H1 (cell line): ENCODE results near the gene HRH3. TPM values are rescaled to one million over a fixed set of nuclear protein-coding genes. Genes with fewer than 3 reads are reported as not detected.

Experiments
- CTCF ChIA-PET: fragments of 300-600 bp; sonication (Branson Sonifier 250); formaldehyde crosslinking; loops from one replicate; lab custom pipeline; 2021; ENCODE audit not compliant: partially characterized antibody; lab: Charles Lee
- POLR2A ChIA-PET: fragments of 300-600 bp; sonication (Branson Sonifier 250); formaldehyde crosslinking; loops from one replicate; lab custom pipeline; 2021; ENCODE audit warnings: inconsistent platforms; ENCODE audit not compliant: partially characterized antibody; lab: Charles Lee
- DNase-seq, 2 experiments: peaks; one replicate each; pipeline versions ENCODE4 v3.0.0 to v3.0.0-alpha.2; 2010 to 2022; ENCODE audit warnings: low spot score in 2 of 2, low read depth in 1 of 2, mixed read lengths in 1 of 2
- FAIRE-seq: peaks from 2 replicates; lab custom pipeline; 2011; peaks lifted over from hg19 to GRCh38; lab: Jason Lieb, UNC
- H2AFZ ChIP-seq: 2 replicates; pipeline ENCODE4 v1.8.1; 2012; ENCODE audit warnings: low read length, inconsistent platforms
- H2AK5ac ChIP-seq: 2 replicates; pipeline ENCODE4 v1.6.1; 2013; ENCODE audit warnings: low read depth, low read length
- H2BK120ac ChIP-seq: replicated peaks from 2 replicates; pipeline ENCODE3; 2013; ENCODE audit warnings: low read depth, low read length, inconsistent platforms
- H2BK12ac ChIP-seq: 2 replicates; pipeline ENCODE4 v1.6.1; 2013; ENCODE audit warnings: low read depth, low read length
- H2BK15ac ChIP-seq: 2 replicates; pipeline ENCODE4 v1.6.1; 2013; ENCODE audit warnings: low read length
- H2BK20ac ChIP-seq: 2 replicates; pipeline ENCODE4 v1.6.1; 2013; ENCODE audit warnings: low read length
- H2BK5ac ChIP-seq: 2 replicates; pipeline ENCODE4 v1.6.1; 2013; ENCODE audit warnings: low read depth, low read length
- H3K14ac ChIP-seq: 2 replicates; pipeline ENCODE4 v1.6.1; 2013; ENCODE audit warnings: inconsistent platforms; ENCODE audit not compliant: insufficient read length
- H3K18ac ChIP-seq: 2 replicates; pipeline ENCODE4 v1.6.1; 2013; ENCODE audit warnings: low read length; ENCODE audit errors: extremely low read depth
- H3K23ac ChIP-seq: 2 replicates; pipeline ENCODE4 v1.6.1; 2013; ENCODE audit warnings: inconsistent platforms; ENCODE audit not compliant: insufficient read length
- H3K23me2 ChIP-seq: 2 replicates; pipeline ENCODE4 v1.6.1; 2013; ENCODE audit warnings: low read depth, low read length
- H3K27ac ChIP-seq: 2 replicates; pipeline ENCODE4 v1.6.1; 2011; ENCODE audit warnings: low read depth, low read length, inconsistent platforms
- H3K27me3 ChIP-seq, 4 experiments: replicated peaks in 1 of 4; 1 replicate in 1 of 4; 2 replicates in 3 of 4; pipeline versions ENCODE4 v1.6.1 to v1.8.1; 2011 to 2013; ENCODE audit warnings: low read length in 3 of 4, mild to moderate bottlenecking in 3 of 4, inconsistent platforms in 2 of 4, mixed read lengths in 2 of 4, moderate library complexity in 1 of 4; ENCODE audit not compliant: control insufficient read depth in 3 of 4, insufficient read depth in 3 of 4; ENCODE audit errors: extremely low read depth in 1 of 4
- H3K36me3 ChIP-seq, 4 experiments: 2 replicates each; pipeline versions ENCODE4 v1.6.1 to v1.8.1; 2011 to 2013; ENCODE audit warnings: mild to moderate bottlenecking in 4 of 4, low read length in 3 of 4, moderate library complexity in 2 of 4, control low read depth in 1 of 4, inconsistent platforms in 1 of 4; ENCODE audit not compliant: insufficient read depth in 4 of 4, control insufficient read depth in 2 of 4
- H3K4ac ChIP-seq: replicated peaks from 2 replicates; pipeline ENCODE3; 2013; ENCODE audit warnings: low read length, low read depth, mixed read lengths, inconsistent platforms; ENCODE audit not compliant: insufficient read length
- H3K4me1 ChIP-seq, 4 experiments: replicated peaks in 1 of 4; 1 replicate in 1 of 4; 2 replicates in 3 of 4; pipeline versions ENCODE4 v1.6.1 to v1.8.1; 2011 to 2013; ENCODE audit warnings: low read length in 3 of 4, inconsistent platforms in 2 of 4, mixed read lengths in 1 of 4; ENCODE audit not compliant: insufficient read depth in 4 of 4, control insufficient read depth in 3 of 4
- H3K4me2 ChIP-seq, 2 experiments: 2 replicates each; pipeline versions ENCODE4 v1.6.1 to v1.8.1; 2011 to 2013; ENCODE audit warnings: low read depth in 2 of 2, low read length in 2 of 2, control low read depth in 1 of 2, inconsistent platforms in 1 of 2, mild to moderate bottlenecking in 1 of 2; ENCODE audit not compliant: insufficient read depth in 1 of 2
- H3K4me3 ChIP-seq, 4 experiments: fragments of 200-600, 300-600 bp in 1 of 4; sonication (generic), shearing (Covaris generic), sonication (Bioruptor Twin) in 1 of 4; 2 replicates each; pipeline versions ENCODE4 v1.5.1 to v1.8.1; 2011 to 2016; ENCODE audit warnings: low read length in 4 of 4, low read depth in 3 of 4, control low read depth in 2 of 4, inconsistent platforms in 2 of 4, mild to moderate bottlenecking in 2 of 4, mixed read lengths in 1 of 4, moderate library complexity in 1 of 4; ENCODE audit not compliant: insufficient read depth in 2 of 4; ENCODE audit errors: extremely low read depth in 1 of 4
- H3K56ac ChIP-seq: replicated peaks from 2 replicates; pipeline ENCODE3; 2013; ENCODE audit warnings: low read depth, mild to moderate bottlenecking, mixed read lengths, low read length, inconsistent platforms; ENCODE audit not compliant: insufficient read length
- H3K79me1 ChIP-seq: 2 replicates; pipeline ENCODE4 v1.6.1; 2013; ENCODE audit warnings: low read depth, low read length, control low read depth
- H3K79me2 ChIP-seq, 2 experiments: 2 replicates each; pipeline versions ENCODE4 v1.6.1 to v1.8.1; 2012 to 2013; ENCODE audit warnings: low read length in 2 of 2, mild to moderate bottlenecking in 2 of 2, inconsistent platforms in 1 of 2; ENCODE audit not compliant: insufficient read depth in 2 of 2, control insufficient read depth in 1 of 2
- H3K9ac ChIP-seq, 4 experiments: replicated peaks in 1 of 4; 1 replicate in 1 of 4; 2 replicates in 3 of 4; pipeline versions ENCODE4 v1.6.1 to v1.8.1; 2011 to 2013; ENCODE audit warnings: low read depth in 3 of 4, low read length in 3 of 4, control low read depth in 2 of 4, mild to moderate bottlenecking in 2 of 4, moderate library complexity in 2 of 4, inconsistent platforms in 1 of 4; ENCODE audit errors: extremely low read depth in 1 of 4
- H3K9me3 ChIP-seq, 2 experiments: 2 replicates each; pipeline versions ENCODE4 v1.6.1 to v1.8.1; 2012 to 2013; ENCODE audit warnings: mild to moderate bottlenecking in 2 of 2, moderate library complexity in 2 of 2, control low read depth in 1 of 2, inconsistent platforms in 1 of 2, low read depth in 1 of 2, low read length in 1 of 2, mixed read lengths in 1 of 2; ENCODE audit not compliant: insufficient read depth in 2 of 2
- H4K20me1 ChIP-seq, 2 experiments: replicated peaks in 1 of 2; 2 replicates each; pipeline versions ENCODE3 to v1.8.1; 2011 to 2013; ENCODE audit warnings: inconsistent platforms in 2 of 2, low read length in 2 of 2, mild to moderate bottlenecking in 1 of 2; ENCODE audit not compliant: insufficient read depth in 2 of 2, control insufficient read depth in 1 of 2
- H4K5ac ChIP-seq: 2 replicates; pipeline ENCODE4 v1.6.1; 2013; ENCODE audit warnings: low read length, low read depth, mixed read lengths, inconsistent platforms; ENCODE audit not compliant: insufficient read length
- H4K8ac ChIP-seq: 2 replicates; pipeline ENCODE4 v1.8.0; 2013; ENCODE audit warnings: mild to moderate bottlenecking, moderate library complexity, low read length, inconsistent platforms; ENCODE audit not compliant: insufficient read depth; ENCODE audit errors: extremely low read depth
- H4K91ac ChIP-seq: replicated peaks from 2 replicates; pipeline ENCODE3; 2013; ENCODE audit warnings: low read length, mixed read lengths, inconsistent platforms; ENCODE audit not compliant: insufficient read length
- ASH2L ChIP-seq: fragments of 200-600, 300-600 bp; sonication (generic); IDR thresholded peaks from one replicate; pipeline ENCODE4 v1.7.1; 2017; ENCODE audit warnings: low read length
- BRCA1 ChIP-seq: IDR thresholded peaks from 2 replicates; pipeline ENCODE4 v1.6.1; 2012; ENCODE audit warnings: low read depth, low read length, improper control_type of control experiment
- CHD2 ChIP-seq: IDR thresholded peaks from 2 replicates; pipeline ENCODE4 v1.6.1; 2012; ENCODE audit warnings: low read length, improper control_type of control experiment
- RFX5 ChIP-seq: IDR thresholded peaks from 2 replicates; pipeline ENCODE4 v1.6.1; 2011; ENCODE audit warnings: low read depth, low read length, improper control_type of control experiment, borderline replicate concordance
- RXRA ChIP-seq: IDR thresholded peaks from 2 replicates; pipeline ENCODE4 v1.6.1; 2011; ENCODE audit warnings: low read depth, mild to moderate bottlenecking, low read length, moderate library complexity; ENCODE audit not compliant: insufficient read depth
- SIRT6 ChIP-seq: IDR thresholded peaks from one replicate; pipeline ENCODE4 v1.7.1; 2012; ENCODE audit warnings: low read length, inconsistent platforms
- SIX5 ChIP-seq: IDR thresholded peaks from 2 replicates; pipeline ENCODE4 v1.6.1; 2011; ENCODE audit warnings: mild to moderate bottlenecking, low read depth, low read length
- SRF ChIP-seq: IDR thresholded peaks from 2 replicates; pipeline ENCODE4 v1.6.1; 2011; ENCODE audit warnings: mild to moderate bottlenecking, low read depth, low read length, moderate library complexity
- TCF12 ChIP-seq: IDR thresholded peaks from 2 replicates; pipeline ENCODE4 v1.6.1; 2011; ENCODE audit warnings: low read depth, mild to moderate bottlenecking, low read length
- WGBS, 2 experiments: shearing (Covaris generic) in 1 of 2; methylation state at CpG; one replicate each; pipeline versions ENCODE4 v1.1.6 to v1.1.7; 2013 to 2015; ENCODE audit warnings: low lambda C conversion rate in 2 of 2, mixed read lengths in 2 of 2, inconsistent platforms in 1 of 2, low coverage in 1 of 2, missing lambda C conversion rate in 1 of 2; ENCODE audit not compliant: insufficient replicate concordance in 2 of 2, insufficient coverage in 1 of 2, insufficient read length in 1 of 2; ENCODE audit errors: extremely low coverage in 1 of 2, missing lambda C conversion rate in 1 of 2; 5-methylcytosine and 5-hydroxymethylcytosine counted together
- polyA plus RNA-seq, 7 experiments: library from polyadenylated mRNA; depleted of rRNA in 3 of 7; stranded (reverse) in 5 of 7; unstranded in 2 of 7; fragments of >200 nt in 5 of 7; fragments of 200-250 nt in 2 of 7; gene quantifications; 1 replicate in 5 of 7; 2 replicates in 1 of 7; 4 replicates in 1 of 7; pipeline versions ENCODE4 v1.2.1 to v1.2.3, GENCODE V29; 2011 to 2013; ENCODE audit warnings: missing spikeins in 2 of 7, mixed read lengths in 2 of 7
- total RNA-seq: library from RNA; stranded (reverse); fragmentation: NEBNext Ultra II Directional; extraction: Animal tissue kit (Norgen Biotek cat#: 25700); gene quantifications from 2 replicates; pipeline ENCODE4 v1.2.1, GENCODE V29; 2021
- TF ChIP-seq, protein P1 (sequence below): IDR thresholded peaks from 2 replicates; pipeline ENCODE4 v1.6.1; 2012; ENCODE audit warnings: inconsistent platforms

Gene HRH3
- total and polyA plus RNA-seq, 2 of the 8 experiments (the other 6 are each of a cell fraction or from before 2014, with no cell fraction given) = 2.0 to 4.5 TPM

DNA sequence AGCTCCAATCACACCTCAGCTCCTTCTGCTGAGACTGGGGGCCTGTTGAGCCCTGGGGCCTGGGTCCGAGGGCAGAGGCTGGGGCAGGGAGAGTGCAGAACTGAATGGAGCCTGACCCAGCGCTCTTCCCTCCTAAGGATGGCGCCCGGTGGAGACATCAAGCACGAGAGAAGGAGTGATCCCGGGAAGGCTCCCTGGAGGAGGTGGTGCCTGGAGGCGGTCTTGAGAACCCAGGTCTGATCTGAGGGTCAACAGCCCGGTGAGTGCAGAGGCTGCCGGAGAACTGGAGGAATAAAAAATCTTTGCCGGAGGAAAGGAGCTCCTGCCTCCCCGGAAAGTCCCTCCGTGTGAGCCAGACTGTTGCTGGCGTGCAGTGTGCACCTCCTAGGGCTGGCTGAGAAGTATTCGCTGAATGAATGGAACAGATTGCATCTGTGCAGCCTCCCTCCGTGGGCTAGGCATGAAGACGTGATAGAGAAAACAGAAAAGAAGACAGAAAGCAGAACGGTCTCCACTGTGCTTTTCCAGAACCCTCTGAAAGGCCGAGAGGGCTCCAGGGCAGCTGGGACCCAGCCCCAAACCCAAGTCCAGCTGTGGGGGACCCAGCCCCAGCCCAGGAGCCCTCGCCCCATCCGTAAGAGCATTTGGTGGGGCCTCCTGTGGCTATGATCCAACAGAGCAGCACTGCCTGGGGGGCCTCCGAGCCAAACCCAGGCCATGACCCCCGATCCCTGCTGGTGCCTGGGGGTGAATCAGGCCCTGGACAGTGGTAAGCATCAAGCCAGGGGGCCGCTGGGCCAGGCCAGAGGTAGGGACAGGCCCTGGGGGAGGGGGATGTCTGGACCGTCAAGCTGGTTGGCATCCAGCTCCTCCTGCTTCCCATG, 6.9 kb upstream of the HRH3 start:
- Histone ChIP-seq H2BK5ac (no peak overlapping the region), H3K4me1 (peaks cover 0 to 7% (median 5%) of the 10 kb centered on the region in 4 experiments; a peak in 5 of 7 replicates), H2BK20ac (no peak overlapping the region), H4K91ac (peak overlapping the region; percentile 73), H3K4me3 (no peak overlapping the region), H3K27me3 (peaks cover 0 to 24% (median 7%) of the 10 kb centered on the region in 4 experiments; a peak in 4 of 7 replicates), H3K23me2 (peaks cover 18% of the 10 kb centered on the region), H3K18ac (no peak overlapping the region), H3K4ac (no peak overlapping the region), H2BK12ac (0 out of 2 replicates have a peak overlapping the region, but pooled peaks have one; percentile 17), H3K79me1 (0 out of 2 replicates have a peak, but pooled peaks cover 2% of the 10 kb centered on the region), H3K9ac (0 out of 7 replicates have a peak overlapping the region, but pooled peaks of 1 of the 4 experiments have one; percentile 9), H3K36me3 (no peaks in the 10 kb centered on the region), H3K56ac (no peak overlapping the region), H3K27ac (no peak overlapping the region), H3K9me3 (peaks cover 0 to 3% of the 10 kb centered on the region in 2 experiments; a peak in 1 of 4 replicates), H4K5ac (no peak overlapping the region), H2BK15ac (peak overlapping the region; percentile 61; the same call in 1 of the 2 replicates), H3K4me2 (0 out of 4 replicates have a peak overlapping the region, but pooled peaks of 1 of the 2 experiments have one; percentile 47), H2AFZ (no peak overlapping the region), H2BK120ac (no peak overlapping the region), H4K8ac (peak overlapping the region; percentile 3; the same call in 1 of the 2 replicates), H2AK5ac (no peak overlapping the region), H4K20me1 (peaks cover 0 to 15% of the 10 kb centered on the region in 2 experiments), H3K14ac (no peak overlapping the region), H3K79me2 (no peaks in the 10 kb centered on the region), H3K23ac (no peak overlapping the region)
- FAIRE-seq = no peak
- ChIA-PET POLR2A (interaction anchor here (2.0 to 2.3 kb wide), 3 partner anchors 10 to 85 kb away, joined by 6 to 9 read pairs (median 7); partner anchors contain the start of genes OSBPL2 and PSMA7), CTCF (interaction anchor here (1.1 to 1.8 kb wide), 4 partner anchors 10 to 72 kb away, joined by 3 read pairs; no protein-coding TSS in a partner anchor)
- DNase-seq = no peak
- WGBS, 2 experiments = 86% methylated on average over 24 of the region's 24 CpGs; no CpG with 5 or more reads in 1 of the 2 experiments
- no peak for TF ChIP-seq SIX5
- TF ChIP-seq RFX5 = no peak
- no peak for TF ChIP-seq RXRA
- TF ChIP-seq, protein P1, sequence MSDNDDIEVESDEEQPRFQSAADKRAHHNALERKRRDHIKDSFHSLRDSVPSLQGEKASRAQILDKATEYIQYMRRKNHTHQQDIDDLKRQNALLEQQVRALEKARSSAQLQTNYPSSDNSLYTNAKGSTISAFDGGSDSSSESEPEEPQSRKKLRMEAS = no peak
- no peak for TF ChIP-seq SRF
- TF ChIP-seq CHD2 = no peak
- no peak for TF ChIP-seq BRCA1
- TF ChIP-seq TCF12 = no peak
- TF ChIP-seq SIRT6 = no peak
- TF ChIP-seq ASH2L = no peak
